Colon (tissue), 2 donors: ENCODE results near the gene SRSF1.
"Not testable (repeated sequence)": the region's sequence is repeated elsewhere in the genome, so short reads cannot be mapped to it uniquely, and the experiment has no call there.

ENCODE experiments used
- FAIRE-seq: peaks from 2 replicates; lab custom pipeline; 2012; peaks lifted over from hg19 to GRCh38; lab: Jason Lieb, UNC
- donor health status: control.
- donor health status: control.

Gene SRSF1

GRCh38 chr17:57988301-57989250, 18.5 kb downstream of the SRSF1 start:
- FAIRE-seq = no peak

GRCh38 chr17:57987581-57988300, 19.3 kb downstream of the SRSF1 start, which contains the start of gene VEZF1:
Gene VEZF1 (minus strand): TSS chr17:57988254. CDS start chr17:57988111, 143 bp downstream.
- no peak for FAIRE-seq

GRCh38 chr17:57986841-57987580, 20.0 kb downstream of the SRSF1 start:
- FAIRE-seq = no peak

- FAIRE-seq = no peak
Measured at GRCh38 chr17:57985675-57985974, 21.4 kb downstream of the SRSF1 start.

- no peak for FAIRE-seq
Measured at GRCh38 chr17:57984936-57985674, 21.9 kb downstream of the SRSF1 start.

- no peak for FAIRE-seq
Measured at GRCh38 chr17:57984261-57984890, 22.7 kb downstream of the SRSF1 start.

GRCh38 chr17:57983446-57983845, 23.6 kb downstream of the SRSF1 start:
- no peak for FAIRE-seq

- no peak for FAIRE-seq
Measured at GRCh38 chr17:57982452-57983170, 24.4 kb downstream of the SRSF1 start.

GRCh38 chr17:57980522-57980921, 26.5 kb downstream of the SRSF1 start:
- FAIRE-seq = no peak

GRCh38 chr17:57979076-57979475, 28.0 kb downstream of the SRSF1 start:
- FAIRE-seq = no peak

GRCh38 chr17:57976594-57976993, 30.5 kb downstream of the SRSF1 start:
- no peak for FAIRE-seq

- FAIRE-seq = no peak
Measured at GRCh38 chr17:57975044-57975443, 32.0 kb downstream of the SRSF1 start.

- FAIRE-seq = not testable (repeated sequence)
Measured at GRCh38 chr17:57974053-57974824, 32.8 kb downstream of the SRSF1 start.

GRCh38 chr17:57972151-57972550, 34.9 kb downstream of the SRSF1 start:
- FAIRE-seq = no peak

GRCh38 chr17:57971572-57971971, 35.5 kb downstream of the SRSF1 start:
- FAIRE-seq = no peak

- FAIRE-seq = no peak
Measured at GRCh38 chr17:57970710-57971109, 36.3 kb downstream of the SRSF1 start.

- no peak for FAIRE-seq
Measured at GRCh38 chr17:57968456-57968855, 38.6 kb downstream of the SRSF1 start.

GRCh38 chr17:57966875-57967274, 40.2 kb downstream of the SRSF1 start:
- no peak for FAIRE-seq

- FAIRE-seq = no peak
Measured at GRCh38 chr17:57966246-57966645, 40.8 kb downstream of the SRSF1 start.
